ENCODE data around the gene IQGAP2. TPM values are rescaled to one million over a fixed set of nuclear protein-coding genes. Genes with fewer than 3 reads are reported as not detected.

The IQGAP2 gene
- total RNA-seq, 2 experiments from 2014 or later = 90.5 to 117 TPM

- Mint-ChIP-seq H3K4me3 (no peak overlapping the region), H3K36me3 (ENCODE audit: low read depth) (peaks cover 67% of the 10 kb centered on the region), H3K27me3 (no peaks in the 10 kb centered on the region), H3K4me1 (peaks cover 17% of the 10 kb centered on the region), H3K9me3 (no peaks in the 10 kb centered on the region), H3K27ac (no peak overlapping the region)
- ChIA-PET CTCF (interaction anchor here (0.6 to 0.9 kb wide), 3 partner anchors 18 to 227 kb away, joined by 3 read pairs; no protein-coding TSS in a partner anchor), POLR2A (no interaction called here)
- DNase-seq = no peak
Observed at GRCh38 chr5:76634661-76635060, 231.6 kb downstream of the IQGAP2 start.

GRCh38 chr5:76637490-76637889 is 234.4 kb downstream of the IQGAP2 start:
- Mint-ChIP-seq H3K36me3 (ENCODE audit: low read depth) (peaks cover 59% of the 10 kb centered on the region), H3K27me3 (no peaks in the 10 kb centered on the region), H3K4me1 (peaks cover 22% of the 10 kb centered on the region), H3K9me3 (no peaks in the 10 kb centered on the region), H3K4me3 (no peak overlapping the region), H3K27ac (no peak overlapping the region)
- DNase-seq = no peak
- CTCF ChIA-PET = interaction anchor here (1.0 to 1.6 kb wide), 3 partner anchors 10 to 293 kb away, joined by 3 to 4 read pairs (median 3); no protein-coding TSS in a partner anchor
- POLR2A ChIA-PET = no interaction called here

- peak overlapping the region; percentile 65 for H3K27ac Mint-ChIP-seq
- no peak for DNase-seq
- peaks cover 62% of the 10 kb centered on the region for H3K36me3 Mint-ChIP-seq (ENCODE audit: low read depth)
- H3K4me3 Mint-ChIP-seq = no peak overlapping the region
- H3K9me3 Mint-ChIP-seq = no peaks in the 10 kb centered on the region
- CTCF ChIA-PET = interaction anchor here (0.7 to 1.6 kb wide), 3 partner anchors 21 to 506 kb away, joined by 3 to 4 read pairs (median 4); no protein-coding TSS in a partner anchor
- H3K27me3 Mint-ChIP-seq = no peaks in the 10 kb centered on the region
- H3K4me1 Mint-ChIP-seq = peaks cover 22% of the 10 kb centered on the region
- POLR2A ChIA-PET = no interaction called here
Observed at GRCh38 chr5:76638479-76638878, 235.4 kb downstream of the IQGAP2 start.

GRCh38 chr5:76641514-76642120 is 238.5 kb downstream of the IQGAP2 start:
- Mint-ChIP-seq H3K27ac (no peak overlapping the region), H3K36me3 (ENCODE audit: low read depth) (peaks cover 58% of the 10 kb centered on the region), H3K4me1 (peaks cover 22% of the 10 kb centered on the region), H3K27me3 (no peaks in the 10 kb centered on the region), H3K9me3 (peaks cover 4% of the 10 kb centered on the region), H3K4me3 (no peak overlapping the region)
- ChIA-PET POLR2A (interaction anchor here (0.7 kb wide), 1 partner anchor 238 kb away, joined by 3 read pairs; no protein-coding TSS in a partner anchor), CTCF (interaction anchor here (0.6 kb wide), 1 partner anchor 138 kb away, joined by 3 read pairs; no protein-coding TSS in a partner anchor)
- DNase-seq = peak; percentile 77

GRCh38 chr5:76642390-76643040 is 239.4 kb downstream of the IQGAP2 start:
- H3K4me1 Mint-ChIP-seq = peaks cover 20% of the 10 kb centered on the region
- no peak overlapping the region for H3K27ac Mint-ChIP-seq
- H3K27me3 Mint-ChIP-seq = no peaks in the 10 kb centered on the region
- no peak overlapping the region for H3K4me3 Mint-ChIP-seq
- H3K36me3 Mint-ChIP-seq (ENCODE audit: low read depth) = peaks cover 56% of the 10 kb centered on the region
- ChIA-PET CTCF (interaction anchor here (0.6 kb wide), 1 partner anchor 138 kb away, joined by 3 read pairs; no protein-coding TSS in a partner anchor), POLR2A (no interaction called here)
- DNase-seq = no peak
- peaks cover 9% of the 10 kb centered on the region for H3K9me3 Mint-ChIP-seq

- H3K27ac Mint-ChIP-seq = no peak overlapping the region
- H3K4me3 Mint-ChIP-seq = no peak overlapping the region
- DNase-seq = no peak
- POLR2A ChIA-PET = no interaction called here
- H3K9me3 Mint-ChIP-seq = peaks cover 17% of the 10 kb centered on the region
- peaks cover 60% of the 10 kb centered on the region for H3K36me3 Mint-ChIP-seq (ENCODE audit: low read depth)
- peaks cover 11% of the 10 kb centered on the region for H3K4me1 Mint-ChIP-seq
- CTCF ChIA-PET = no interaction called here
- no peaks in the 10 kb centered on the region for H3K27me3 Mint-ChIP-seq
Observed at GRCh38 chr5:76643371-76643770, 240.3 kb downstream of the IQGAP2 start.

- H3K27me3 Mint-ChIP-seq = no peaks in the 10 kb centered on the region
- CTCF ChIA-PET = no interaction called here
- POLR2A ChIA-PET = no interaction called here
- peaks cover 74% of the 10 kb centered on the region for H3K36me3 Mint-ChIP-seq (ENCODE audit: low read depth)
- peaks cover 2% of the 10 kb centered on the region for H3K4me1 Mint-ChIP-seq
- H3K4me3 Mint-ChIP-seq = no peak overlapping the region
- no peak for DNase-seq
- peaks cover 30% of the 10 kb centered on the region for H3K9me3 Mint-ChIP-seq
- H3K27ac Mint-ChIP-seq = no peak overlapping the region
Observed at GRCh38 chr5:76649140-76649539, 246.1 kb downstream of the IQGAP2 start.

- DNase-seq = no peak
- ChIA-PET CTCF (interaction anchor here (0.8 to 0.9 kb wide), 2 partner anchors 15 to 18 kb away, joined by 3 read pairs; no protein-coding TSS in a partner anchor), POLR2A (no interaction called here)
- no peak overlapping the region for H3K27ac Mint-ChIP-seq
- peaks cover 16% of the 10 kb centered on the region for H3K9me3 Mint-ChIP-seq
- H3K4me1 Mint-ChIP-seq = peaks cover 2% of the 10 kb centered on the region
- no peak overlapping the region for H3K4me3 Mint-ChIP-seq
- H3K27me3 Mint-ChIP-seq = no peaks in the 10 kb centered on the region
- H3K36me3 Mint-ChIP-seq (ENCODE audit: low read depth) = peaks cover 68% of the 10 kb centered on the region
Observed at GRCh38 chr5:76652809-76653414, 249.8 kb downstream of the IQGAP2 start.

- POLR2A ChIA-PET = no interaction called here
- no peaks in the 10 kb centered on the region for H3K27me3 Mint-ChIP-seq
- CTCF ChIA-PET = interaction anchor here (0.6 to 1.1 kb wide), 2 partner anchors 27 to 43 kb away, joined by 3 to 6 read pairs; no protein-coding TSS in a partner anchor
- peaks cover 51% of the 10 kb centered on the region for H3K36me3 Mint-ChIP-seq (ENCODE audit: low read depth)
- peaks cover under 1% of the 10 kb centered on the region for H3K4me1 Mint-ChIP-seq
- H3K4me3 Mint-ChIP-seq = no peak overlapping the region
- H3K27ac Mint-ChIP-seq = no peak overlapping the region
- DNase-seq = no peak
- H3K9me3 Mint-ChIP-seq = no peaks in the 10 kb centered on the region
Observed at GRCh38 chr5:76657091-76657490, 254.0 kb downstream of the IQGAP2 start.

GRCh38 chr5:76657683-76658311 is 254.7 kb downstream of the IQGAP2 start:
- CTCF ChIA-PET = interaction anchor here (1.1 kb wide), 1 partner anchor 26 kb away, joined by 6 read pairs; no protein-coding TSS in a partner anchor
- Mint-ChIP-seq H3K27ac (no peak overlapping the region), H3K36me3 (ENCODE audit: low read depth) (peaks cover 51% of the 10 kb centered on the region), H3K4me3 (no peak overlapping the region), H3K4me1 (no peaks in the 10 kb centered on the region), H3K9me3 (no peaks in the 10 kb centered on the region), H3K27me3 (no peaks in the 10 kb centered on the region)
- no peak for DNase-seq
- POLR2A ChIA-PET = interaction anchor here (0.6 kb wide), 1 partner anchor 741 kb away, joined by 3 read pairs; no protein-coding TSS in a partner anchor

GRCh38 chr5:76660360-76660759 is 257.3 kb downstream of the IQGAP2 start:
- ChIA-PET CTCF (no interaction called here), POLR2A (no interaction called here)
- Mint-ChIP-seq H3K4me1 (no peaks in the 10 kb centered on the region), H3K27ac (no peak overlapping the region), H3K4me3 (no peak overlapping the region), H3K9me3 (no peaks in the 10 kb centered on the region), H3K36me3 (ENCODE audit: low read depth) (peaks cover 60% of the 10 kb centered on the region), H3K27me3 (no peaks in the 10 kb centered on the region)
- no peak for DNase-seq

GRCh38 chr5:76662521-76662920 is 259.4 kb downstream of the IQGAP2 start:
- Mint-ChIP-seq H3K4me3 (no peak overlapping the region), H3K36me3 (ENCODE audit: low read depth) (peaks cover 64% of the 10 kb centered on the region), H3K27ac (no peak overlapping the region), H3K4me1 (no peaks in the 10 kb centered on the region), H3K27me3 (no peaks in the 10 kb centered on the region), H3K9me3 (no peaks in the 10 kb centered on the region)
- CTCF ChIA-PET = interaction anchor here (0.9 kb wide), 1 partner anchor 21 kb away, joined by 3 read pairs; no protein-coding TSS in a partner anchor
- DNase-seq = no peak
- POLR2A ChIA-PET = no interaction called here
